Measurements from ENCODE around the gene SGPP1.
"Not testable (repeated sequence)": the region's sequence is repeated elsewhere in the genome, so short reads cannot be mapped to it uniquely, and the experiment has no call there.

Gene SGPP1

DNA sequence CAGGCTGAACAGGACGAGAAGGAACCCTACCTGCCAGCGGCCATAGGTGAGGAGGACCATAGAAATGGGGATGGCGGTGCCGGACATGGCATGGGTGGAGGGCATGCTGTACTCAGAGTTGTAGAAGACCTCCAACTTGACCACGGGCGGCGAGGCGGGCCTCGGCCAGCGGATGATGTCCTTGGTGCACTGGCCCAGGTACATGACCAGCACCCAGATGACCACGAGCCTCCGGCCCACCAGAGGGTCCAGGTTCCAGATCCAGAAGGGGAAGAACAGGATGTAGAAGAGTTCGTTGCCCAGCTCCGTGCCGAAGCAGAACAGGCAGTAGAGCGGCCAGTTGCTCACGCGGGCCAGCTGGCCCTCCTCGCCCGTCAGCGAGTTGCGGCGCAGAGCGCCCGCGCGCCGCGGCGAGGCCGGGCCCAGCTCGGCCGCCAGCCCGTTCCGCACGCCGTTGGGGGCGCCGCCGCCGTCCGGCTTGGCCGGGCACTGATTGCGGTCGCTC lies 582 bp downstream of the SGPP1 start:
- in situ Hi-C loops (cut with MboI; ENCODE audit: low sequenced_read_pairs) = no loop called here

DNA sequence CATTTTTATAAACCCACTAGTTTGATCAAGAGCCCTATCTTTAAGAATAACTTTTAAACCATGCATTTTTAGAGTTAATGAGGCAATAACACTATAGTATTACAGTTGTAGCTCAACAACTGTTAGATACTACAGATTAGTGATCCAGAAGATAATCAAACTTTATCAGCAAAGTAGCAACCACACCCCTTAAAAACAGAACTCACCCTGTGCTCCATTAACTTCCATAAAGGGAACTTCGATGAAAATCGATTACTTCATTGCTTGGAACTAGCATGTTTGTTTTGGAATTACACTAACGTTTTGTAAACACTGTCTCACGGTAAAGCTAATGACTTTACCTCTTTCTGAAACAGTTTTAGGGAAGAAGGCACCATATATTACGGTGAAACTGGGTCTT lies 1.4 kb downstream of the SGPP1 start:
- in situ Hi-C loops (cut with MboI; ENCODE audit: low sequenced_read_pairs) = no loop called here

DNA sequence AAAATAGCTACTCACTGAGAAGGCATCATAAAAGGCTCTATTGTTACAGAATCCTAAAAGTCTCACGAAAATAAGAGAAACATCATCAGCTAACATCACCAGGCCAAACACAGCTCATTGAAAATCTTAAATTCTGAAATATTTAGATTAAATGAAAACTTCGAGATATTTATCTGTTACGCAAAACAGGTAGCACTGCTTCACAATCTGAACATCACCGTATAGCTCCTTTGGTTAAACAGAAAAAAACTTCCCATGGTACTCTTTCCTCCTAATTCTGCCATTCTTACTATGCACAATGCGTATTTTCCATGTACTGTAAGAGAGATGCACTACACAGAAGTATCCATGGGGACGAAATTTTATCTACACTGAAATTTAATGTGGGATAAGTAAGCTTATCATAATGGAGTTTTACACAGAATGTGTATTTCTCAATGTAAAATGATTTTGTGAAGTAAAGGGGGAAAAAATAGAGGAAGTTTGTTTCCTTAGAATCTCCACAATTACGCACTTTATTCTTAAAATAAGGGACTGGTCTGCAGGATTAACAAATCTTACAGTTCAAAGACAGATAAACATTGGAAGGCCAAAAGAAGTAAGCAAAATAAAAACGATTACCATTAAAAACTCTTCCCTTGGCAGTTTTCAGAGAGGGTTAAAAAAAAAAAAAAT lies 1.9 kb downstream of the SGPP1 start:
- in situ Hi-C loops (cut with MboI; ENCODE audit: low sequenced_read_pairs) = no loop called here

GRCh38 chr14:63717702-63718101 lies 10.2 kb downstream of the SGPP1 start:
- in situ Hi-C loops (cut with MboI; ENCODE audit: low sequenced_read_pairs) = no loop called here

DNA sequence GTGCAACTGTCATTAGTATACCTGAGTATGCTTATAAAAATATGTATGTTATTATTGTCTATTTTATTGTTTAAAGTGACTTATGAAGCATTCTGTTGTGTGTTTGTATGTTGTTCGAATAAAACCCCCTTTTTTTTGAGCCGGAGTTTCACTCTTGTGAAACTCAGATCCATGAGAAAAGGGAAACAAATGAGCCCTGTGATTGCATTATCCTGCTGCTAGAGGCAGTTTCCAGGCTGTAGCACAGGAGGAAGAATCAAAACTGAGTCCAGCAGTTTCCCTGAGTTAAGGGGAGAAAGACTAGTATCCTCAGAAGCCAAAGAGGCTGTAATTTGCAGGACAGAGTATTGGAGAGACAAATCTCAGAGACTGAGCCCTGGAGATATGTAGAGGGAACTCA lies 12.5 kb downstream of the SGPP1 start:
- in situ Hi-C loops (cut with MboI; ENCODE audit: low sequenced_read_pairs) = no loop called here

GRCh38 chr14:63713764-63714163 lies 14.1 kb downstream of the SGPP1 start:
- in situ Hi-C loops (cut with MboI; ENCODE audit: low sequenced_read_pairs) = no loop called here

DNA sequence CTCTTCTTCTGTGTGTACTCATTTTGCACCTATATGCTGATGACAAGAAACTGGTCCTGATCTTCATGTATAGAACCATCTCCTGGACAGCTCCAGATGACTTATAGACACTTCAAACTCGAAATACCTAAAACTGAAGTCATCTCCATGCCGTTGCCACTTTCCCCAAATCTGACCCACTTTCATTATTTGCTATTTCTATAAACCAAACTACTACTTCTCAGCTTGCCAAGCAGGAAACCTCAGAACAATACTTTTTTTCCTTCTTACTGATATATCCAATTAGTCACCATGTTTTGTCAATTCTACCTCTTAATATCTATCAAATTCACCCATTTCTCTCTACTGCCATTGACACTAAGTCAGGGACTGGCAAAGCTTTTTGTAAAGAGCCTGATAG lies 14.8 kb downstream of the SGPP1 start:
- in situ Hi-C loops (cut with MboI; ENCODE audit: low sequenced_read_pairs) = no loop called here

DNA sequence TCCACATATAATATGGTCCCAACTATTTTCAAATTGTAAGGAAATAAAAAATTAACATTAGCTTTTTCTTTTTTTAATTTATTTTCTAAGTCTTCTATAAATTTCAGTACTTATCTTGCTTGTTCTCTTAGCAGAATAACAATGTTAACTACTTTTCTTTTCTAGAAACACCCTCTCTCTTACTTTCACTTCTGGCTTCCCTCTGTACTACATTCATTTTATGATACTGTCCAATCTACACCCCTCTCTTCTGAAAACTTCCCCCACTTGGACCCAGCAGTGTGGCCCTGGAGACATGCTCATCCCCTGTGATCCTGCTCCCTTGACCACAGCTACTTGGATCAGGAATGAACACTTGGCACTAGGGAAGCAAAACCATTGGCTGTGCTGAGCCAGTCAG lies 15.7 kb downstream of the SGPP1 start:
- in situ Hi-C loops (cut with MboI; ENCODE audit: low sequenced_read_pairs) = no loop called here

DNA sequence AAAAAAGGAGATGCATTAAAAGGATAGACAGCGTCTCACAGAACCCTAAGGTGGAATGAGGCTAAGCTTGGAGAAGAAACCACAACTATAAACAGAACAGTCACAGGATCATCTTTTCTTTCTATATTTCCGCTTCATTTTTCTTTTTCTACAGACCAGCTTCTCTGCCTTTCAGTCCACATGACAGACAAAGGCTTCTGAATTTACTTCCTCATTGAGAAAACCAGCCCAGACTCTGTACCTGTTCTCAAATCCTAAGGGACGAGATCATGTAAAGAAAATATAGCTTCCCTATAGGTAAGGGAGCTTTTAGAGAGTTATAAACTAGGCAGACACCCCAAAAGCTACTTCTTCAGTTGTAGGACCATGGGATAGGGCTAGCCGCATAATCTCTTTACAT lies 17.4 kb downstream of the SGPP1 start:
- in situ Hi-C loops (cut with MboI; ENCODE audit: low sequenced_read_pairs) = no loop called here

DNA sequence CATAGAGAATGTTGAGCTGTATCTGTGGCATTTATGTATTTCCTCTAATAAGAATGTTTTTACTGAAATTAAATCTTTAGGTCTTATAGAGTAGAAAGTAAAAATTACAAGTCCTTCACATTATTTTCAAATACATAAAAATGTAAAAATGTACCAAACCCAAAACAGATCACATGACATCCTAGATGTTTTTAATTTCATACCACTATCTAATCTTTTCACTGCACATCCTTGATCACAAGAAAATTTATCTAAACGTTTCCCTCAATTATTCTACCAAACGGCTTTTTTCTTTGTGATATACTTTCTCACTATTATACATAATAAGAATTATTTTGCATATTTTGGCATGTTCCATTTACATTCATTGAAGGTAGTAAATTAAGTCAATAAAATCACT lies 18.3 kb downstream of the SGPP1 start:
- in situ Hi-C loops (cut with MboI; ENCODE audit: low sequenced_read_pairs) = no loop called here

GRCh38 chr14:63707216-63707615 lies 20.6 kb downstream of the SGPP1 start:
- in situ Hi-C loops (cut with MboI; ENCODE audit: low sequenced_read_pairs) = no loop called here

GRCh38 chr14:63705561-63706070 lies 22.2 kb downstream of the SGPP1 start:
- in situ Hi-C loops (cut with MboI; ENCODE audit: low sequenced_read_pairs) = no loop called here

- in situ Hi-C loops (cut with MboI; ENCODE audit: low sequenced_read_pairs) = not testable (repeated sequence)
These were observed 25.3 kb downstream of the SGPP1 start for GRCh38 chr14:63702530-63702929.

GRCh38 chr14:63701606-63702299 lies 26.1 kb downstream of the SGPP1 start:
- in situ Hi-C loops (cut with MboI; ENCODE audit: low sequenced_read_pairs) = no loop called here

- in situ Hi-C loops (cut with MboI; ENCODE audit: low sequenced_read_pairs) = no loop called here
These were observed 35.4 kb downstream of the SGPP1 start for GRCh38 chr14:63692310-63693020.

DNA sequence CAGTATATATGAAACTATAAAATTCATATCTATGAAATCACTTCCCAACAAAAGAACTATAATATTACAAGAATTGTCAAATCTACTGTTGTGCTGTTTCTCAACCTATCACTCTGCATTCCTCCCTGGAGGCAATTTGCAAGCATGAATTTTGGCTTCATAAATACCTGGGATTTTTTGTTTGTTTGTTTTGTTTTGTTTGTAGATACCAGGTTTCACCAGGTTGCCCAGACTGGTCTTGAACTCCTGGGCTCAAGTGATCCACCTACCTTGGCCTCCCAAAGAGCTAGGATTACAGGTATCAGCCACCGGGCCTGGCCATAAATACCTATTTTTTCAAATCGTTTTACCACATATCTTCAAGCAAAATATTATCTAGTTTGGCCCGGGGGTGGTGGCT lies 38.7 kb downstream of the SGPP1 start:
- in situ Hi-C loops (cut with MboI; ENCODE audit: low sequenced_read_pairs) = no loop called here

DNA sequence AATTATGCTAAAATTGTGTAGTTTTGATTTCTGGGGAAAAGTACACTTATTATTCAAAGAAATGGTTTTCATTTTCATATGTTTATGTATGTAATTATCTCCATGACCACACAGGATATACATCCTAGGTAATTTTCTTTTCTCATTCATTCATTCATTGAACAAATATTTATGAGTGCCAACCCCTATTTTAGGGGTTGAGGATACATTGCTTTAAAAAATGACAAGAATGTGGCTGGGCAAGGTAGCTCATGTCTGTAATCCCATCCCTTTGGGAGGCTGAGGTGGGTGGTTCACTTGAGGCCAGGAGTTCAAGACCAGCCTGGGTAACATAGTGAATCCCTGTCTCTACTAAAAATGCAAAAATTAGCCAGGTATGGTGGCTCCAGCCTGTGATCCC lies 40.9 kb downstream of the SGPP1 start:
- in situ Hi-C loops (cut with MboI; ENCODE audit: low sequenced_read_pairs) = no loop called here

DNA sequence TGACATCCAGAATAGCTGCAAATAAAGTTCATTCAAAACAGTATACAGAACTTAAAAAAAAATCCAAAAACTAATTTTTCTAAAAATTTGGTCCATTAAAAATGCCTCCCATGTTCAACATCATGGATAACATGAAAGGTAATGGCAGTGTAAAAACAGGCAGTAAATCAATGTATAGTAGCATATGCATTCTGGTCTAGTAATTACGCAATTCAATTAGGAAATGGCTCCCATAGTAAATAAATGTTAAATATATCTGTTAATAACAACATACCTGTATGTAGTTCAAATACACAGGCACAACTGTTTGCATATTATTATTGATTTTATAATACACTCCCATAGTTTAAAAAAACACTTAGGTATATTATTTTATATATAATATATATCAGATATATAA lies 42.5 kb downstream of the SGPP1 start:
- in situ Hi-C loops (cut with MboI; ENCODE audit: low sequenced_read_pairs) = no loop called here

DNA sequence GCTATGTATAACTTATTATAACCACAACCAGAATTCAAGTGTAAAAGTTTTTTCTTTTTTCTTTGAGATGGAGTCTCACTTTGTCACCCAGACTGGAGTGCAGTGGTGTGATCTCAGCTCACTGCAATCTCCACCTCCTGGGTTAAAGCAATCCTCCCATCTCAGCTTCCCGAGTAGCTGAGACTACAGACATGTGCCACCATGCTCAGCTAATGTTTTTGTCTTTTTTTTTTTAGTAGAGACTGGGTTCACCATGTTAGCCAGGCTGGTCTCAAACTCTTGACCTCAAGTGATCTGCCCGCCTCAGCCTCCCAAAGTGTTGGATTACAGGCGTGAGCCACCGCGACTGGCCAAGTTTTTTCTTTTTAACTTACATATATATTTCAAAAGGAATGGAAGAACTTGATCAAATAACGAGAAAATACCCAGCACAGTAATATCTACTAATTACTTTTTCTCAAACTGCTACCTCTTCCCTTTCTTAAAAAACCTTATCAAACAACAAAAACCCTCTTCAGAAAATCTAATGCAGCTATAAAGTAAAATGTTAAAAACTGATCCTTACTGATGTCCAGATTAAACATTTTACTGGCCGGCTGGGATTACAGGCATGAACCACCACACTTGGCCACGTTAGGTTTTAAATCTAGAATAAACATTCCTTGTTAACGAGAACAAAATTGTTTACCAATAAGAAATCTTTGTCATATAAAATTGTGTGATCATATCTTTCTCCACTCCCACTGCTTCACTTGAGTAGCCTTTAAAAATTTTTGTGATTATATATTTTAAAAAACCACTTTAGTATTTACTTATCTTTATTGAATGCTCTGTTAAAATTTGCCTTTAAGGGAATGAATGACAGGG lies 44.9 kb downstream of the SGPP1 start:
- in situ Hi-C loops (cut with MboI; ENCODE audit: low sequenced_read_pairs) = no loop called here

DNA sequence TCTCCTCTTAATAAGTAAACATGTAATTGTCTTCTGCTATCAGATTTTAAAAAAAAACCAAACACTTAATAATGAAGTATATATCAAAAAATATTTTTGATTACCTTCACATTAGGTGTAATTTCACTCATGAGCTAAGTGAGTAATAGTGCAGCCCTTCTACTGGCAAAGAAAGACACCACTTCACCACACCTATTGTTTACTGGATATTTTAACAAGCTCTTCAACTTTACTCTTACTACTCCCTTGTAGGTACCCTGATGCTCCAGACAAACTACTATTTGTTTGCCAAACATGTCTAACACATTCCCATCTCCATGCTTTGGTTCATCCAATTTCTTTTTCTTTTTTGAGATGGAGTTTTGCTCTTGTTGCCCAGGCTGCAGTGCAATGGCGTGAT lies 49.3 kb downstream of the SGPP1 start:
- in situ Hi-C loops (cut with MboI; ENCODE audit: low sequenced_read_pairs) = no loop called here

DNA sequence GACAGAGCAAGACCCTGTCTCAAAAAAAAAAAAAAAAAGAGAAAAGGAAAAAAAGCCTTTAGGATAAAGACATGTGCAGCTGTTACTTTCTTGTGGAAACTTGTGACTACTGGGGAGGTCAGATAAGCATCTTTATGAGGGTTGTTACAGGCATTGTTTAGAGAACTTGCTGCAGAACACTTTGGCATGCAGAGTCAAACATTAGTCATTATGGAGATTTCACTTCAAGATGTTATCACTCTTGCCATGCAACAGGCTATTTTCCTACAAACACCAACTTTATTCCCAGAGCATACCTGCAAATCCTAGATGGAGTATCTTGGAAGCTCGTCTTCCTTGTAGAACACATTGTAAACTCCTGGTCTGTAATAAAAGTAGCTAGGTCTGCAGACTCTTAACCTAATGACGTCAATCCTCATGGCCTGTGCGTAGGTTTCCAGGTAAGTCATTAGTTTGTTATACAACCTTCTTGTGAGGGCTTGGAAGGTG lies 49.9 kb downstream of the SGPP1 start:
- in situ Hi-C loops (cut with MboI; ENCODE audit: low sequenced_read_pairs) = no loop called here
